H9 (cell line): Measurements from ENCODE around the gene SCN1B. TPM values are rescaled to one million over a fixed set of nuclear protein-coding genes. Genes with fewer than 3 reads are reported as not detected.
"Not testable (repeated sequence)": the region's sequence is repeated elsewhere in the genome, so short reads cannot be mapped to it uniquely, and the experiment has no call there.

Source experiments
- DNase-seq: peaks from one replicate; pipeline ENCODE4 v3.0.0-alpha.2; 2017
- H2AFZ ChIP-seq: one replicate; pipeline ENCODE4 v1.6.1; 2013; ENCODE audit warnings: mild to moderate bottlenecking, low read length, control low read depth, moderate library complexity
- H2AK5ac ChIP-seq: 2 replicates; pipeline ENCODE4 v1.6.1; 2013; ENCODE audit warnings: low read length, control low read depth, mixed read lengths; ENCODE audit not compliant: insufficient read length
- H2BK120ac ChIP-seq: one replicate; pipeline ENCODE4 v1.6.1; 2013; ENCODE audit warnings: low read depth, mild to moderate bottlenecking, low read length, control low read depth, inconsistent platforms; ENCODE audit not compliant: poor library complexity, severe bottlenecking
- H2BK12ac ChIP-seq: 2 replicates; pipeline ENCODE4 v1.6.1; 2013; ENCODE audit warnings: low read length, control low read depth, mixed read lengths, low read depth; ENCODE audit not compliant: insufficient read length
- H2BK15ac ChIP-seq: 2 replicates; pipeline ENCODE4 v1.6.1; 2013; ENCODE audit warnings: low read depth, low read length, control low read depth
- H2BK20ac ChIP-seq: one replicate; pipeline ENCODE4 v1.6.1; 2013; ENCODE audit warnings: low read depth, mild to moderate bottlenecking, low read length, control low read depth, inconsistent platforms; ENCODE audit not compliant: poor library complexity, severe bottlenecking
- H2BK5ac ChIP-seq: 2 replicates; pipeline ENCODE4 v1.6.1; 2013; ENCODE audit warnings: low read length, control low read depth, mixed read lengths; ENCODE audit not compliant: insufficient read length
- H3K14ac ChIP-seq: 2 replicates; pipeline ENCODE4 v1.6.1; 2013; ENCODE audit warnings: low read length, control low read depth; ENCODE audit not compliant: insufficient read depth
- H3K18ac ChIP-seq: 2 replicates; pipeline ENCODE4 v1.6.1; 2013; ENCODE audit warnings: low read depth, mild to moderate bottlenecking, mixed read lengths, low read length, control low read depth; ENCODE audit not compliant: insufficient read length
- H3K23ac ChIP-seq: 2 replicates; pipeline ENCODE4 v1.6.1; 2013; ENCODE audit warnings: low read length, control low read depth, mixed read lengths, low read depth; ENCODE audit not compliant: insufficient read length
- H3K23me2 ChIP-seq: 2 replicates; pipeline ENCODE4 v1.6.1; 2013; ENCODE audit warnings: low read depth, mild to moderate bottlenecking, mixed read lengths, low read length, control low read depth; ENCODE audit not compliant: insufficient read length, poor library complexity, severe bottlenecking
- H3K27ac ChIP-seq: 2 replicates; pipeline ENCODE4 v1.5.1; 2013; ENCODE audit warnings: low read length, control low read depth, mixed read lengths, low read depth; ENCODE audit not compliant: insufficient read length
- H3K27me3 ChIP-seq: 2 replicates; pipeline ENCODE4 v1.6.1; 2013; ENCODE audit warnings: low read length, control low read depth, inconsistent platforms; ENCODE audit not compliant: insufficient read depth
- H3K4ac ChIP-seq: 2 replicates; pipeline ENCODE4 v1.6.1; 2013; ENCODE audit warnings: low read depth, mild to moderate bottlenecking, control low read depth, inconsistent platforms, low read length, moderate library complexity
- H3K4me1 ChIP-seq: 2 replicates; pipeline ENCODE4 v1.6.1; 2013; ENCODE audit warnings: low read length, control low read depth, inconsistent platforms; ENCODE audit not compliant: insufficient read depth
- H3K4me2 ChIP-seq: 2 replicates; pipeline ENCODE4 v1.6.1; 2013; ENCODE audit warnings: low read length, control low read depth, mixed read lengths; ENCODE audit not compliant: insufficient read length, insufficient read depth
- H3K56ac ChIP-seq: 2 replicates; pipeline ENCODE4 v1.6.1; 2013; ENCODE audit warnings: low read depth, mild to moderate bottlenecking, mixed read lengths, low read length, control low read depth; ENCODE audit not compliant: insufficient read length
- H3K79me1 ChIP-seq: 2 replicates; pipeline ENCODE4 v1.6.1; 2013; ENCODE audit warnings: low read depth, mild to moderate bottlenecking, moderate library complexity, low read length, control low read depth, inconsistent platforms; ENCODE audit not compliant: insufficient read depth, poor library complexity, severe bottlenecking
- H3K79me2 ChIP-seq: 2 replicates; pipeline ENCODE4 v1.6.1; 2013; ENCODE audit warnings: low read length, control low read depth, inconsistent platforms; ENCODE audit not compliant: insufficient read depth
- H3K9ac ChIP-seq: 2 replicates; pipeline ENCODE4 v1.6.1; 2013; ENCODE audit warnings: low read length, control low read depth, mixed read lengths; ENCODE audit not compliant: insufficient read length; ENCODE audit errors: extremely low read depth
- H3K9me3 ChIP-seq: one replicate; pipeline ENCODE4 v1.6.1; 2013; ENCODE audit warnings: low read depth, low read length, inconsistent platforms; ENCODE audit not compliant: control insufficient read depth
- H3T11ph ChIP-seq: one replicate; pipeline ENCODE4 v1.6.1; 2013; ENCODE audit warnings: mild to moderate bottlenecking, low read length, control low read depth, inconsistent platforms
- H4K20me1 ChIP-seq: one replicate; pipeline ENCODE4 v1.6.1; 2013; ENCODE audit not compliant: control insufficient read depth, insufficient read length, insufficient read depth
- H4K5ac ChIP-seq: 2 replicates; pipeline ENCODE4 v1.6.1; 2013; ENCODE audit warnings: low read depth, mild to moderate bottlenecking, mixed read lengths, low read length, control low read depth; ENCODE audit not compliant: insufficient read length
- H4K8ac ChIP-seq: replicated peaks from 2 replicates; pipeline ENCODE4 v1.6.1; 2013; ENCODE audit warnings: low read length, control low read depth, mixed read lengths, low read depth; ENCODE audit not compliant: insufficient read length
- H4K91ac ChIP-seq: 2 replicates; pipeline ENCODE4 v1.6.1; 2013; ENCODE audit warnings: low read depth, mild to moderate bottlenecking, moderate library complexity, mixed read lengths, low read length, control low read depth; ENCODE audit not compliant: insufficient read length
- H3K27ac Mint-ChIP-seq, 3 experiments: 2 replicates in 2 of 3; 3 replicates in 1 of 3; pipeline ENCODE4 v1.8.0; 2020 to 2021; ENCODE audit warnings: mixed read lengths in 3 of 3, mild to moderate bottlenecking in 1 of 3, moderate library complexity in 1 of 3
- H3K27me3 Mint-ChIP-seq: 2 replicates; pipeline ENCODE4 v1.8.0; 2021; ENCODE audit warnings: low read depth, mild to moderate bottlenecking, moderate library complexity, mixed read lengths
- H3K36me3 Mint-ChIP-seq, 3 experiments: 2 replicates in 2 of 3; 3 replicates in 1 of 3; pipeline ENCODE4 v1.8.0; 2020 to 2021; ENCODE audit warnings: low read depth in 3 of 3, mixed read lengths in 3 of 3; ENCODE audit not compliant: insufficient read depth in 1 of 3
- H3K4me1 Mint-ChIP-seq, 2 experiments: 2 replicates each; pipeline ENCODE4 v1.8.0; 2020; ENCODE audit warnings: mixed read lengths in 2 of 2
- H3K4me3 Mint-ChIP-seq, 2 experiments: 2 replicates in 1 of 2; 3 replicates in 1 of 2; pipeline ENCODE4 v1.8.0; 2020 to 2021; ENCODE audit warnings: mild to moderate bottlenecking in 2 of 2, mixed read lengths in 2 of 2, moderate library complexity in 1 of 2
- H3K9me3 Mint-ChIP-seq, 2 experiments: 2 replicates in 1 of 2; 3 replicates in 1 of 2; pipeline ENCODE4 v1.8.0; 2020; ENCODE audit warnings: mild to moderate bottlenecking in 2 of 2, mixed read lengths in 2 of 2, moderate library complexity in 1 of 2
- WGBS: extraction: QIAGEN DNeasy Blood & Tissue Kit; methylation state at CpG from one replicate; pipeline ENCODE4 v1.1.7; 2013; ENCODE audit warnings: missing lambda C conversion rate, low lambda C conversion rate, mixed read lengths; ENCODE audit not compliant: insufficient read length; ENCODE audit errors: extremely low coverage; 5-methylcytosine and 5-hydroxymethylcytosine counted together
- total RNA-seq: library from RNA; stranded (reverse); gene quantifications from 2 replicates; pipeline ENCODE4 v1.2.1, GENCODE V29; 2021

The SCN1B gene
- total RNA-seq, 1 experiment from 2014 or later, result 3.8 TPM

DNA sequence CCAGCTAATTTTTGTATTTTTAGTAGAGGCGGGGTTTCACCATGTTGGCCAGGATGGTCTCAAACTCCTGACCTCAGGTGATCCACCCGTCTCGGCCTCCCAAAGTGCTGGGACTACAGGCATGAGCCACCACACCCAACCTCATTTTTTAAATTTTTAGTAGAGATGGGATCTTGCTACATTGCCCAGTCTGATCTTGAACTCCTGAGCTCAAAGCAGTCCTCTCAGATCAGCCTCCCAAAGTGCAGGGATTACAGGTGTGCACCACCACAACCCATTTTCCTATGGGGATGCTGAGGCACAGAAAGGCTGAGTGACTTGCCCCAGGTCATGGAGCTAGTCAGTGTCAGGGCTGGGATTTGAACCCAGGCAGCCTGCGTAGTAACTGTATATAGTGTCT is 21.0 kb downstream of the SCN1B start:
- H2BK12ac ChIP-seq, H2BK20ac ChIP-seq: not testable (repeated sequence)

More for the DNA sequence above, 21.0 kb downstream of the SCN1B start:
- not testable (repeated sequence) for H3K79me1 ChIP-seq, H3K18ac ChIP-seq, H3K23me2 ChIP-seq, H4K20me1 ChIP-seq, H3K9ac ChIP-seq, H4K5ac ChIP-seq, H3K79me2 ChIP-seq, H2BK15ac ChIP-seq, H3K4ac ChIP-seq, H4K8ac ChIP-seq, H3K56ac ChIP-seq, H3K27me3 Mint-ChIP-seq, H3T11ph ChIP-seq, H2AK5ac ChIP-seq, H2BK5ac ChIP-seq, H3K27me3 ChIP-seq, DNase-seq, H4K91ac ChIP-seq, H3K9me3 ChIP-seq, H3K27ac Mint-ChIP-seq, H3K23ac ChIP-seq, H3K27ac ChIP-seq, H3K14ac ChIP-seq, H3K9me3 Mint-ChIP-seq, H3K4me3 Mint-ChIP-seq, H3K4me2 ChIP-seq, H2AFZ ChIP-seq, H2BK120ac ChIP-seq, H3K4me1 ChIP-seq
- peaks cover 13 to 25% of the 10 kb centered on the region in 2 experiments for H3K4me1 Mint-ChIP-seq
- peaks cover 4 to 15% (median 10%) of the 10 kb centered on the region in 3 experiments; a peak in 4 of 7 replicates for H3K36me3 Mint-ChIP-seq
- WGBS, result no CpG with 5 or more reads among the region's 4 CpGs
